ENCODE results near the gene AP3S2.

The AP3S2 gene

GRCh38 chr15:89926158-89926557 lies 32.4 kb upstream of the AP3S2 start:
- no peak overlapping the region for H3K9ac ChIP-seq
- no peak overlapping the region for H3K27ac ChIP-seq
- no peak overlapping the region for H3K4me2 ChIP-seq
- H3K9me3 ChIP-seq (replicated peaks in 1 of 11): no peaks in the 10 kb centered on the region
- H3K4me3 ChIP-seq: no peak overlapping the region
- H3K4me1 ChIP-seq: no peaks in the 10 kb centered on the region
- H4K20me1 ChIP-seq: no peaks in the 10 kb centered on the region
- no peak for TF ChIP-seq Cebpa-rat (IDR thresholded peaks at IDR 0.05)
- H3K27me3 ChIP-seq: no peaks in the 10 kb centered on the region
- no peaks in the 10 kb centered on the region for H3K36me3 ChIP-seq

GRCh38 chr15:89917442-89918101 lies 23.8 kb upstream of the AP3S2 start:
- H3K36me3 ChIP-seq: no peaks in the 10 kb centered on the region
- no peak overlapping the region for H3K4me2 ChIP-seq
- no peak for TF ChIP-seq Cebpa-rat (IDR thresholded peaks at IDR 0.05)
- H3K27ac ChIP-seq: no peak overlapping the region
- no peak overlapping the region for H3K9ac ChIP-seq
- no peak overlapping the region for H3K4me3 ChIP-seq
- peaks cover 0 to 5% (median 0%) of the 10 kb centered on the region in 10 experiments; a peak in 2 of 20 replicates for H3K4me1 ChIP-seq
- H3K9me3 ChIP-seq (replicated peaks in 1 of 11): peaks cover 0 to 6% (median 0%) of the 10 kb centered on the region in 11 experiments; a peak in 3 of 22 replicates
- H3K27me3 ChIP-seq: peaks cover 12 to 25% (median 22%) of the 10 kb centered on the region in 11 experiments
- no peaks in the 10 kb centered on the region for H4K20me1 ChIP-seq

- Histone ChIP-seq H3K36me3 (no peaks in the 10 kb centered on the region), H3K4me2 (no peak overlapping the region), H3K27ac (no peak overlapping the region), H3K9ac (no peak overlapping the region), H3K9me3 (replicated peaks in 1 of 11) (peaks cover 0 to 6% (median 0%) of the 10 kb centered on the region in 11 experiments; a peak in 3 of 22 replicates), H3K4me3 (no peak overlapping the region), H4K20me1 (no peaks in the 10 kb centered on the region), H3K27me3 (peaks cover 21 to 34% (median 31%) of the 10 kb centered on the region in 11 experiments), H3K4me1 (peaks cover 0 to 12% (median 0%) of the 10 kb centered on the region in 10 experiments; a peak in 8 of 20 replicates)
- TF ChIP-seq Cebpa-rat (IDR thresholded peaks at IDR 0.05): no peak
These were observed 22.9 kb upstream of the AP3S2 start for GRCh38 chr15:89916660-89917059.

GRCh38 chr15:89912674-89913396 lies 19.0 kb upstream of the AP3S2 start, which contains the start of gene ARPIN:
ARPIN (minus strand) TSS chr15:89912952; CDS start chr15:89912835, 117 bp downstream.
- no peak for TF ChIP-seq Cebpa-rat (IDR thresholded peaks at IDR 0.05)
- peaks cover 0 to 25% (median 0%) of the 10 kb centered on the region in 10 experiments; a peak in 8 of 20 replicates for H3K4me1 ChIP-seq
- no peak within 1 kb of the TSS for H3K4me3 ChIP-seq
- peak within 1 kb of the TSS in 3 of 11 experiments; percentile 29 to 62 (median 61); a peak in 5 of 22 replicates for H3K4me2 ChIP-seq
- no peak within 1 kb of the TSS for H3K27ac ChIP-seq
- no peaks in the 10 kb centered on the region for H3K36me3 ChIP-seq
- peaks cover 0 to 6% (median 0%) of the 10 kb centered on the region in 11 experiments; a peak in 3 of 22 replicates for H3K9me3 ChIP-seq (replicated peaks in 1 of 11)
- peaks cover 30 to 52% (median 49%) of the 10 kb centered on the region in 11 experiments for H3K27me3 ChIP-seq
- H4K20me1 ChIP-seq: no peaks in the 10 kb centered on the region; a peak in 1 of 22 replicates
- H3K9ac ChIP-seq: no peak within 1 kb of the TSS

GRCh38 chr15:89912145-89912673 lies 18.4 kb upstream of the AP3S2 start:
- TF ChIP-seq Cebpa-rat (IDR thresholded peaks at IDR 0.05): no peak
- Histone ChIP-seq H3K9ac (no peak overlapping the region), H3K36me3 (no peaks in the 10 kb centered on the region), H3K4me3 (no peak overlapping the region), H3K27me3 (peaks cover 30 to 52% (median 49%) of the 10 kb centered on the region in 11 experiments), H4K20me1 (no peaks in the 10 kb centered on the region; a peak in 1 of 22 replicates), H3K4me2 (peak overlapping the region in 2 of 11 experiments; percentile 61 to 62; a peak in 4 of 22 replicates), H3K4me1 (peaks cover 0 to 25% (median 0%) of the 10 kb centered on the region in 10 experiments; a peak in 8 of 20 replicates), H3K9me3 (replicated peaks in 1 of 11) (peaks cover 0 to 6% (median 0%) of the 10 kb centered on the region in 11 experiments; a peak in 3 of 22 replicates), H3K27ac (no peak overlapping the region)

- Histone ChIP-seq H3K4me3 (no peak overlapping the region), H3K36me3 (no peaks in the 10 kb centered on the region), H3K4me1 (peaks cover 0 to 25% (median 0%) of the 10 kb centered on the region in 10 experiments; a peak in 8 of 20 replicates), H3K27me3 (peaks cover 30 to 52% (median 49%) of the 10 kb centered on the region in 11 experiments), H3K9me3 (replicated peaks in 1 of 11) (peaks cover 0 to 6% (median 0%) of the 10 kb centered on the region in 11 experiments; a peak in 3 of 22 replicates), H3K27ac (peak overlapping the region in 1 of 11 experiments; percentile 11; a peak in 2 of 22 replicates), H3K4me2 (peak overlapping the region in 3 of 11 experiments; percentile 29 to 62 (median 61); a peak in 6 of 22 replicates), H3K9ac (no peak overlapping the region), H4K20me1 (no peaks in the 10 kb centered on the region; a peak in 1 of 22 replicates)
- TF ChIP-seq Cebpa-rat (IDR thresholded peaks at IDR 0.05): no peak
These were observed 17.3 kb upstream of the AP3S2 start for GRCh38 chr15:89910891-89911626.

GRCh38 chr15:89909611-89910010 lies 15.8 kb upstream of the AP3S2 start:
- Histone ChIP-seq H3K27me3 (peaks cover 30 to 49% (median 46%) of the 10 kb centered on the region in 11 experiments), H3K36me3 (no peaks in the 10 kb centered on the region), H3K4me1 (peaks cover 0 to 25% (median 0%) of the 10 kb centered on the region in 10 experiments; a peak in 8 of 20 replicates), H3K4me3 (no peak overlapping the region), H3K27ac (no peak overlapping the region), H3K9me3 (replicated peaks in 1 of 11) (peaks cover 0 to 6% (median 0%) of the 10 kb centered on the region in 11 experiments; a peak in 3 of 22 replicates), H4K20me1 (no peaks in the 10 kb centered on the region; a peak in 1 of 22 replicates), H3K9ac (no peak overlapping the region), H3K4me2 (no peak overlapping the region)
- TF ChIP-seq Cebpa-rat (IDR thresholded peaks at IDR 0.05): no peak

GRCh38 chr15:89908226-89908625 lies 14.4 kb upstream of the AP3S2 start:
- H3K27ac ChIP-seq: no peak overlapping the region
- H3K27me3 ChIP-seq: peaks cover 17 to 35% (median 32%) of the 10 kb centered on the region in 11 experiments
- peaks cover 0 to 6% (median 0%) of the 10 kb centered on the region in 11 experiments; a peak in 3 of 22 replicates for H3K9me3 ChIP-seq (replicated peaks in 1 of 11)
- H3K36me3 ChIP-seq: no peaks in the 10 kb centered on the region
- no peak for TF ChIP-seq Cebpa-rat (IDR thresholded peaks at IDR 0.05)
- no peak overlapping the region for H3K9ac ChIP-seq
- H3K4me2 ChIP-seq: no peak overlapping the region
- H3K4me3 ChIP-seq: no peak overlapping the region
- H3K4me1 ChIP-seq: peaks cover 0 to 25% (median 0%) of the 10 kb centered on the region in 10 experiments; a peak in 8 of 20 replicates
- H4K20me1 ChIP-seq: no peaks in the 10 kb centered on the region; a peak in 1 of 22 replicates
